HEK293 (cell line): ENCODE results near the gene AMOTL2.

Experiments
- CTCF ChIA-PET: fragments of 350-600 bp; formaldehyde crosslinking; extraction: SDS; loops from one replicate; lab custom pipeline; 2021; ENCODE audit warnings: antibody characterized with exemption; lab: Yijun Ruan, JAX
- POLR2A ChIA-PET: fragments of 300-600 bp; formaldehyde crosslinking; extraction: SDS; loops from one replicate; lab custom pipeline; 2020; ENCODE audit warnings: antibody characterized with exemption, inconsistent platforms; lab: Yijun Ruan, JAX
- H3K27ac ChIP-seq: fragments of 200-500 bp; sonication (Bioruptor generic); 2 replicates; pipeline ENCODE4 v1.5.1; 2014; ENCODE audit warnings: low read depth, low read length, control low read depth, inconsistent platforms; ENCODE audit errors: extremely low read depth
- H3K36me3 ChIP-seq, 2 experiments: fragments of 200-500 bp in 1 of 2; sonication (Bioruptor generic) in 1 of 2; 1 replicate in 1 of 2; 2 replicates in 1 of 2; pipeline ENCODE4 v1.5.1; 2014 to 2017; ENCODE audit warnings: inconsistent platforms in 2 of 2, low read length in 2 of 2; ENCODE audit not compliant: control insufficient read depth in 2 of 2, insufficient read depth in 1 of 2
- H3K4me1 ChIP-seq: fragments of 200-500 bp; sonication (Bioruptor generic); 2 replicates; pipeline ENCODE4 v1.5.1; 2014; ENCODE audit warnings: mild to moderate bottlenecking, low read length, inconsistent platforms; ENCODE audit not compliant: control insufficient read depth, insufficient read depth
- H3K4me3 ChIP-seq: 2 replicates; pipeline ENCODE4 v1.5.1; 2011; ENCODE audit warnings: low read depth, mild to moderate bottlenecking, control low read depth, low read length, moderate library complexity
- H3K9me3 ChIP-seq: fragments of 200-500 bp; sonication (Bioruptor generic); 2 replicates; pipeline ENCODE4 v1.5.1; 2014; ENCODE audit warnings: low read depth, low read length, inconsistent platforms; ENCODE audit not compliant: control insufficient read depth, insufficient read depth
- ATF2 ChIP-seq: fragments of 450-650 bp; formaldehyde crosslinking; IDR thresholded peaks from 2 replicates; pipeline ENCODE4 v1.5.1; 2016; ENCODE audit warnings: missing biosample characterization, missing genetic modification characterization, low read depth
- BCL11B ChIP-seq: fragments of 450-650 bp; formaldehyde crosslinking; IDR thresholded peaks from 2 replicates; pipeline ENCODE4 v1.5.1; 2016; ENCODE audit warnings: low read depth, missing biosample characterization, missing genetic modification characterization
- GFI1B ChIP-seq: fragments of 450-650 bp; formaldehyde crosslinking; IDR thresholded peaks from 2 replicates; pipeline ENCODE4 v1.5.1; 2016; ENCODE audit warnings: missing biosample characterization, missing genetic modification characterization
- KLF1 ChIP-seq: fragments of 450-650 bp; formaldehyde crosslinking; IDR thresholded peaks from 2 replicates; pipeline ENCODE4 v1.5.1; 2016; ENCODE audit warnings: missing biosample characterization, missing genetic modification characterization
- KLF17 ChIP-seq: fragments of 450-650 bp; formaldehyde crosslinking; IDR thresholded peaks from 2 replicates; pipeline ENCODE4 v1.5.1; 2016; ENCODE audit warnings: missing biosample characterization, missing genetic modification characterization
- REST ChIP-seq: fragments of 450-650 bp; formaldehyde crosslinking; IDR thresholded peaks from 2 replicates; pipeline ENCODE4 v1.5.1; 2016; ENCODE audit warnings: missing biosample characterization, missing genetic modification characterization
- SCRT1 ChIP-seq: fragments of 450-650 bp; formaldehyde crosslinking; IDR thresholded peaks from 2 replicates; pipeline ENCODE4 v1.5.1; 2016; ENCODE audit warnings: missing biosample characterization, missing genetic modification characterization, borderline replicate concordance
- ZBTB10 ChIP-seq: fragments of 450-650 bp; formaldehyde crosslinking; IDR thresholded peaks from 2 replicates; pipeline ENCODE4 v1.5.1; 2016; ENCODE audit warnings: missing biosample characterization, missing genetic modification characterization
- ZBTB6 ChIP-seq: fragments of 450-650 bp; formaldehyde crosslinking; IDR thresholded peaks from 2 replicates; pipeline ENCODE4 v1.5.1; 2017; ENCODE audit warnings: missing biosample characterization, missing genetic modification characterization
- ZNF140 ChIP-seq: fragments of 450-650 bp; formaldehyde crosslinking; IDR thresholded peaks from 2 replicates; pipeline ENCODE4 v1.5.1; 2016; ENCODE audit warnings: missing biosample characterization, missing genetic modification characterization
- ZNF175 ChIP-seq: fragments of 450-650 bp; formaldehyde crosslinking; IDR thresholded peaks from 2 replicates; pipeline ENCODE4 v1.5.1; 2016; ENCODE audit warnings: missing biosample characterization, missing genetic modification characterization
- ZNF2 ChIP-seq: fragments of 450-650 bp; formaldehyde crosslinking; IDR thresholded peaks from 2 replicates; pipeline ENCODE4 v1.5.1; 2016; ENCODE audit warnings: missing biosample characterization, missing genetic modification characterization
- ZNF23 ChIP-seq: fragments of 450-650 bp; formaldehyde crosslinking; IDR thresholded peaks from 2 replicates; pipeline ENCODE4 v1.5.1; 2016; ENCODE audit warnings: missing biosample characterization, missing genetic modification characterization, borderline replicate concordance
- ZNF362 ChIP-seq: fragments of 450-650 bp; formaldehyde crosslinking; IDR thresholded peaks from 2 replicates; pipeline ENCODE4 v1.5.1; 2016; ENCODE audit warnings: missing biosample characterization, missing genetic modification characterization
- ZNF366 ChIP-seq: fragments of 450-650 bp; formaldehyde crosslinking; conservative IDR thresholded peaks from 2 replicates; pipeline ENCODE4 v1.5.1; 2016; ENCODE audit warnings: missing biosample characterization, missing genetic modification characterization
- ZNF37A ChIP-seq: fragments of 450-650 bp; IDR thresholded peaks from 2 replicates; pipeline ENCODE4 v1.5.1; 2018; ENCODE audit warnings: missing biosample characterization, missing genetic modification characterization
- ZNF404 ChIP-seq: fragments of 450-650 bp; formaldehyde crosslinking; IDR thresholded peaks from 2 replicates; pipeline ENCODE4 v1.5.1; 2017; ENCODE audit warnings: missing biosample characterization, missing genetic modification characterization
- ZNF747 ChIP-seq: fragments of 450-650 bp; formaldehyde crosslinking; IDR thresholded peaks from 2 replicates; pipeline ENCODE4 v1.5.1; 2016; ENCODE audit warnings: missing biosample characterization, missing genetic modification characterization
- ZNF76 ChIP-seq: fragments of 450-650 bp; formaldehyde crosslinking; IDR thresholded peaks from 2 replicates; pipeline ENCODE4; 2016; ENCODE audit warnings: low read depth, missing biosample characterization, missing genetic modification characterization, borderline replicate concordance
- ZNF830 ChIP-seq: fragments of 450-650 bp; IDR thresholded peaks from 2 replicates; pipeline ENCODE4 v1.5.0; 2018; ENCODE audit warnings: missing biosample characterization, missing genetic modification characterization, low read depth, mild to moderate bottlenecking, moderate library complexity
- ZSCAN23 ChIP-seq: fragments of 450-650 bp; formaldehyde crosslinking; IDR thresholded peaks from 2 replicates; pipeline ENCODE4 v1.5.1; 2016; ENCODE audit warnings: missing biosample characterization, missing genetic modification characterization
- ZSCAN5A ChIP-seq: fragments of 450-650 bp; formaldehyde crosslinking; IDR thresholded peaks from 2 replicates; pipeline ENCODE4 v1.5.1; 2016; ENCODE audit warnings: missing biosample characterization, missing genetic modification characterization

Gene AMOTL2

GRCh38 chr3:134384963-134385362 is 10.7 kb upstream of the AMOTL2 start:
- Histone ChIP-seq H3K9me3 (no peaks in the 10 kb centered on the region), H3K27ac (no peak overlapping the region), H3K4me1 (no peaks in the 10 kb centered on the region), H3K36me3 (no peaks in the 10 kb centered on the region), H3K4me3 (no peak overlapping the region)
- ChIA-PET POLR2A (no interaction called here), CTCF (interaction anchor here (0.6 to 2.1 kb wide), 3 partner anchors 77 to 1928 kb away, joined by 3 to 5 read pairs (median 3); no protein-coding TSS in a partner anchor)
- no peak for TF ChIP-seq ZNF2
- TF ChIP-seq ZNF747, result no peak
- no peak for TF ChIP-seq ZNF76 (tag by site-specific recombination)
- no peak for TF ChIP-seq BCL11B (tag by site-specific recombination)
- TF ChIP-seq SCRT1 (tag by site-specific recombination), result no peak
- no peak for TF ChIP-seq ZBTB6 (tag by site-specific recombination)
- TF ChIP-seq ZSCAN23 (tag by site-specific recombination), result no peak
- no peak for TF ChIP-seq ZNF830

- Histone ChIP-seq H3K27ac (no peak overlapping the region), H3K9me3 (no peaks in the 10 kb centered on the region), H3K4me1 (no peaks in the 10 kb centered on the region), H3K36me3 (no peaks in the 10 kb centered on the region), H3K4me3 (no peak overlapping the region)
- ChIA-PET POLR2A (no interaction called here), CTCF (interaction anchor here (2.6 kb wide), 1 partner anchor 73 kb away, joined by 14 read pairs; no protein-coding TSS in a partner anchor)
- TF ChIP-seq GFI1B (tag by site-specific recombination) (no peak), ZNF37A (tag by site-specific recombination) (no peak), ZNF404 (tag by site-specific recombination) (no peak), ZNF140 (tag by site-specific recombination) (no peak), ZNF366 (tag by site-specific recombination) (no peak), ATF2 (tag by site-specific recombination) (no peak), ZNF23 (tag by site-specific recombination) (no peak), ZBTB10 (no peak), ZNF362 (tag by site-specific recombination) (no peak), KLF17 (tag by site-specific recombination) (no peak), KLF1 (tag by site-specific recombination) (no peak), ZSCAN5A (tag by site-specific recombination) (no peak), ZNF175 (tag by site-specific recombination) (no peak), REST (tag by site-specific recombination) (no peak)
Observed at GRCh38 chr3:134381831-134382442, 7.7 kb upstream of the AMOTL2 start.
